Right lobe of liver (tissue), 4 donors: ENCODE results near the gene PLEKHA3.

Experiments
- POLR2A ChIP-seq: fragments of 450-650 bp; IDR thresholded peaks from one replicate; pipeline ENCODE4 v1.6.1; 2017; ENCODE audit warnings: antibody characterized with exemption, mild to moderate bottlenecking
- TF ChIP-seq, protein P1 (sequence below), 4 donors: fragments of 200-600 bp in 3 of 4; fragments of 450-650 bp in 1 of 4; IDR thresholded peaks; one replicate each; pipeline versions ENCODE4 v1.5.1 to v1.8.0; 2016 to 2022; ENCODE audit warnings: antibody characterized with exemption in 4 of 4, mild to moderate bottlenecking in 2 of 4
- donor health status: DM: no; HTN: no; CAD: no.
- donor health status: DM: no; HTN: no; CAD: no.
- donor health status: DM: no; HTN: yes; CAD: no.

DNA sequence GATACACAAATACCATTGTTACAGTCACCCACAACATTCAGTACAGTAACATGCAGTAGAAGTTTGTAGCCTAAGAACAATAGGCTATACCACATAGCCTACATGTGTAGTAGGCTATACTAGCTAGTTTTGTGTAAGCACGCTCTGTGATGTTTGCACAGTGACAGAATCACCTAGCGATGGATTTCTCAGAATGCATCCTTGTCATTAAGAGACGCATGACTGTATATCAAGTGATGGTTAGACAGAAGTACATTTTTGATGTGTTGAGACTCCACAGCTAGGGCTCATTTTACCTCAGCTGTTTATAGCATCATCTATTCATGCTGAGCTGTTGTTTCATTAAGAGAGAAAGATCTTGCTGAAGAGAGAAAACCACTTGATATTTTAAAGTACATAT lies 19.4 kb downstream of the PLEKHA3 start:
- TF ChIP-seq, protein P1, sequence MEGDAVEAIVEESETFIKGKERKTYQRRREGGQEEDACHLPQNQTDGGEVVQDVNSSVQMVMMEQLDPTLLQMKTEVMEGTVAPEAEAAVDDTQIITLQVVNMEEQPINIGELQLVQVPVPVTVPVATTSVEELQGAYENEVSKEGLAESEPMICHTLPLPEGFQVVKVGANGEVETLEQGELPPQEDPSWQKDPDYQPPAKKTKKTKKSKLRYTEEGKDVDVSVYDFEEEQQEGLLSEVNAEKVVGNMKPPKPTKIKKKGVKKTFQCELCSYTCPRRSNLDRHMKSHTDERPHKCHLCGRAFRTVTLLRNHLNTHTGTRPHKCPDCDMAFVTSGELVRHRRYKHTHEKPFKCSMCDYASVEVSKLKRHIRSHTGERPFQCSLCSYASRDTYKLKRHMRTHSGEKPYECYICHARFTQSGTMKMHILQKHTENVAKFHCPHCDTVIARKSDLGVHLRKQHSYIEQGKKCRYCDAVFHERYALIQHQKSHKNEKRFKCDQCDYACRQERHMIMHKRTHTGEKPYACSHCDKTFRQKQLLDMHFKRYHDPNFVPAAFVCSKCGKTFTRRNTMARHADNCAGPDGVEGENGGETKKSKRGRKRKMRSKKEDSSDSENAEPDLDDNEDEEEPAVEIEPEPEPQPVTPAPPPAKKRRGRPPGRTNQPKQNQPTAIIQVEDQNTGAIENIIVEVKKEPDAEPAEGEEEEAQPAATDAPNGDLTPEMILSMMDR (IDR thresholded peaks at IDR 0.05): no peak
- no peak for TF ChIP-seq POLR2A
